K562 (cell line): ENCODE data around the gene SCAMP5. TPM values are rescaled to one million over a fixed set of nuclear protein-coding genes. Genes with fewer than 3 reads are reported as not detected.

ENCODE experiments used
- ASH1L ChIP-seq: fragments of 450-650 bp; IDR thresholded peaks from 2 replicates; pipeline ENCODE4 v1.6.1; 2018; ENCODE audit warnings: borderline replicate concordance, mild to moderate bottlenecking, low read depth; ENCODE audit not compliant: partially characterized antibody
- CHAMP1 ChIP-seq: fragments of 450-650 bp; IDR thresholded peaks from 2 replicates; pipeline ENCODE4 v1.6.1; 2016; ENCODE audit warnings: mild to moderate bottlenecking
- FOXA1 ChIP-seq: fragments of 450-650 bp; IDR thresholded peaks from 2 replicates; pipeline ENCODE4 v1.6.1; 2016; ENCODE audit warnings: mild to moderate bottlenecking, borderline replicate concordance
- FOXO4 ChIP-seq: fragments of 450-650 bp; formaldehyde crosslinking; IDR thresholded peaks from 2 replicates; pipeline ENCODE4 v1.4.0; 2020; ENCODE audit warnings: mild to moderate bottlenecking, moderate library complexity
- HNRNPK ChIP-seq: fragments of 200-400 bp; formaldehyde crosslinking; IDR thresholded peaks from one replicate; pipeline ENCODE4 v1.6.1; 2018; ENCODE audit warnings: mild to moderate bottlenecking, low read depth, low read length; ENCODE audit not compliant: poor library complexity, severe bottlenecking
- JUN ChIP-seq, 2 experiments: sonication (generic) in 1 of 2; formaldehyde crosslinking in 1 of 2; IDR thresholded peaks; 2 replicates each; pipeline versions ENCODE4 v1.6.1 to v1.8.0; 2012 to 2022; ENCODE audit warnings: borderline replicate concordance in 2 of 2, mild to moderate bottlenecking in 2 of 2, improper control_type of control experiment in 1 of 2, low read depth in 1 of 2, low read length in 1 of 2, missing genetic modification reagents in 1 of 2
- JUND ChIP-seq, 2 experiments: IDR thresholded peaks; 2 replicates in 1 of 2; 3 replicates in 1 of 2; pipeline ENCODE4 v1.6.1; 2011; ENCODE audit warnings: borderline replicate concordance in 2 of 2, low read depth in 2 of 2, low read length in 2 of 2, improper control_type of control experiment in 1 of 2, missing biosample characterization in 1 of 2, missing genetic modification characterization in 1 of 2, missing genetic modification reagents in 1 of 2
- NONO ChIP-seq, 2 experiments: fragments of 200-400 bp in 1 of 2; fragments of 450-650 bp in 1 of 2; formaldehyde crosslinking in 1 of 2; IDR thresholded peaks; 2 replicates each; pipeline ENCODE4 v1.6.1; 2017; ENCODE audit warnings: low read depth in 2 of 2, mild to moderate bottlenecking in 2 of 2, moderate library complexity in 2 of 2, low read length in 1 of 2
- POLR2AphosphoS2 ChIP-seq: IDR thresholded peaks from 2 replicates; pipeline ENCODE4 v1.6.1; 2012; ENCODE audit warnings: low read length, improper control_type of control experiment
- PYGO2 ChIP-seq: fragments of 450-650 bp; IDR thresholded peaks from 2 replicates; pipeline ENCODE4 v1.6.1; 2016; ENCODE audit warnings: mild to moderate bottlenecking, missing genetic modification characterization, moderate library complexity, missing compliant biosample characterization
- RBFOX2 ChIP-seq: fragments of 200-400 bp; formaldehyde crosslinking; IDR thresholded peaks from 2 replicates; pipeline ENCODE4 v1.6.1; 2017; ENCODE audit warnings: low read depth, mild to moderate bottlenecking, low read length, moderate library complexity
- RBM34 ChIP-seq: fragments of 200-400 bp; formaldehyde crosslinking; IDR thresholded peaks from 2 replicates; pipeline ENCODE4 v1.6.1; 2018; ENCODE audit warnings: low read length, borderline replicate concordance; ENCODE audit not compliant: insufficient read depth
- SMARCE1 ChIP-seq: fragments of 450-650 bp; IDR thresholded peaks from 2 replicates; pipeline ENCODE4 v1.7.1; 2016; ENCODE audit warnings: mild to moderate bottlenecking
- TCFL5 ChIP-seq: fragments of 250-450 bp; sonication (Bioruptor Pico); conservative IDR thresholded peaks from 2 replicates; pipeline ENCODE4 v1.6.1; 2021; ENCODE audit warnings: mild to moderate bottlenecking, moderate library complexity, matching md5 sums
- USF2 ChIP-seq: sonication (generic); formaldehyde crosslinking; IDR thresholded peaks from 2 replicates; pipeline ENCODE4 v1.5.0; 2020; ENCODE audit warnings: missing genetic modification reagents
- ZBTB17 ChIP-seq: fragments of 450-650 bp; formaldehyde crosslinking; IDR thresholded peaks from 2 replicates; pipeline ENCODE4 v1.4.0; 2020; ENCODE audit warnings: mild to moderate bottlenecking
- ZNF561 ChIP-seq: fragments of 450-650 bp; formaldehyde crosslinking; conservative IDR thresholded peaks from 2 replicates; pipeline ENCODE4 v1.4.0; 2020; ENCODE audit warnings: mild to moderate bottlenecking, moderate library complexity
- polyA plus RNA-seq, 8 experiments: library from polyadenylated mRNA; depleted of rRNA in 4 of 8; stranded (reverse) in 5 of 8; unstranded in 3 of 8; fragments of >200 nt; fragmentation: Nextera tagmentation in 2 of 8; fragmentation: Illumina TruSeq in 1 of 8; extraction: Ambion mirVana in 2 of 8; extraction: Trizol in 1 of 8; gene quantifications; 2 replicates each; pipeline versions ENCODE4 v1.2.1 to v1.2.3, GENCODE V29; 2011 to 2014; ENCODE audit warnings: inconsistent platforms in 1 of 8, missing spikeins in 1 of 8
- total RNA-seq, 7 experiments: library from RNA; depleted of rRNA in 6 of 7; stranded (reverse); fragments of >200 nt in 6 of 7; fragmentation: Illumina TruSeq in 2 of 7; extraction: Trizol in 2 of 7; gene quantifications; 2 replicates each; pipeline versions ENCODE4 v1.2.1 to v1.2.3, GENCODE V29; 2011 to 2021; ENCODE audit warnings: low replicate concordance in 1 of 7

SCAMP5 gene
- total and polyA plus RNA-seq, 9 of the 15 experiments (the other 6 are each of a cell fraction or from before 2014, with no cell fraction given) = 0.09 to 0.29 (median 0.19) TPM; not detected in 5

GRCh38 chr15:74955796-74956647 lies 39.3 kb upstream of the SCAMP5 start (continued):
- TF ChIP-seq RBM34 (no peak), RBFOX2 (peak; percentile 85), SMARCE1 (no peak), NONO (IDR thresholded peaks at IDR 0.05; ENCODE audit: low read depth in 2 of 2, low read length in 1 of 2) (no peak; a peak in 1 of 4 replicates), TCFL5 (no peak), POLR2AphosphoS2 (no peak), JUN (IDR thresholded peaks at IDR 0.05; ENCODE audit: borderline replicate concordance, low read depth, low read length) (peak; percentile 61; the same call in 1 of the 2 replicates), JUN (CRISPR knock-in tag; IDR thresholded peaks at IDR 0.05; ENCODE audit: borderline replicate concordance) (peak; percentile 99), HNRNPK (no peak), ZBTB17 (CRISPR knock-in tag) (no peak), USF2 (CRISPR knock-in tag) (peak; percentile 96), FOXO4 (CRISPR knock-in tag) (no peak), ZNF561 (CRISPR knock-in tag) (no peak), FOXA1 (no peak), ASH1L (no peak), JUND (IDR thresholded peaks at IDR 0.05; ENCODE audit: borderline replicate concordance, low read depth, low read length) (peak; percentile 29; the same call in 1 of the 2 replicates), JUND (tag; IDR thresholded peaks at IDR 0.05; ENCODE audit: borderline replicate concordance, low read depth, low read length) (no peak; the same call in 2 of the 3 replicates), CHAMP1 (no peak), PYGO2 (no peak)
